GM12878 (cell line): ENCODE measurements around the gene PSORS1C2. TPM values are rescaled to one million over a fixed set of nuclear protein-coding genes. Genes with fewer than 3 reads are reported as not detected.

Experiments
- ATAC-seq: fragments of 200-7000 bp; cut with Tn5 transposase; 3 replicates; pipeline ENCODE4 v1.9.1; 2020; ENCODE audit warnings: mild to moderate bottlenecking, moderate library complexity
- BruUV-seq: library from RNA; stranded (reverse); fragments of 400-500 nt; replicated peaks from 2 replicates; lab custom pipeline; 2021; lab: Mats Ljungman, UMichigan
- CTCF ChIA-PET: fragments of 300-600 bp; sonication (Branson Sonifier 250); formaldehyde crosslinking; extraction: SDS; loops from one replicate; lab custom pipeline; 2021; ENCODE audit warnings: inconsistent platforms; lab: Yijun Ruan, JAX
- POLR2A ChIA-PET: fragments of 350-600 bp; formaldehyde crosslinking; extraction: SDS; loops from one replicate; lab custom pipeline; 2021; ENCODE audit warnings: inconsistent platforms; lab: Charles Lee
- RAD21 ChIA-PET: fragments of 300-600 bp; sonication (Branson Sonifier 250); formaldehyde crosslinking; loops from one replicate; lab custom pipeline; 2023; ENCODE audit warnings: antibody characterized with exemption; ENCODE audit not compliant: unreplicated experiment; lab: Charles Lee
- SMC1A ChIA-PET: fragments of 300-600 bp; sonication (Branson Sonifier 250); formaldehyde crosslinking; loops from one replicate; lab custom pipeline; 2023; ENCODE audit not compliant: unreplicated experiment, uncharacterized antibody; lab: Charles Lee
- DNase-seq: peaks from one replicate; pipeline ENCODE4 v3.0.0-alpha.2; 2011; ENCODE audit warnings: low read depth, low spot score
- FAIRE-seq: peaks from 3 replicates; lab custom pipeline; 2011; peaks lifted over from hg19 to GRCh38; lab: Jason Lieb, UNC
- H2AFZ ChIP-seq: 2 replicates; pipeline ENCODE4 v1.6.0; 2011; ENCODE audit warnings: low read depth, low read length, control low read depth; ENCODE audit not compliant: control insufficient read depth
- H3K27ac ChIP-seq: 2 replicates; pipeline ENCODE4 v1.5.1; 2011; ENCODE audit warnings: control low read depth; ENCODE audit not compliant: control insufficient read depth, insufficient read depth
- H3K27me3 ChIP-seq, 2 experiments: replicated peaks in 1 of 2; 2 replicates each; pipeline versions ENCODE4 v1.6.0 to v1.6.1; 2011; ENCODE audit warnings: low read length in 1 of 2; ENCODE audit not compliant: control insufficient read depth in 2 of 2, insufficient read depth in 2 of 2
- H3K36me3 ChIP-seq, 2 experiments: 2 replicates each; pipeline ENCODE4 v1.5.1; 2011; ENCODE audit warnings: low read length in 1 of 2; ENCODE audit not compliant: control insufficient read depth in 2 of 2, insufficient read depth in 2 of 2
- H3K4me1 ChIP-seq: 2 replicates; pipeline ENCODE4 v1.6.1; 2011; ENCODE audit warnings: mild to moderate bottlenecking, low read length, moderate library complexity, mixed read lengths; ENCODE audit not compliant: control insufficient read depth, insufficient read depth
- H3K4me2 ChIP-seq: 2 replicates; pipeline ENCODE4 v1.6.0; 2011; ENCODE audit warnings: control low read depth; ENCODE audit not compliant: control insufficient read depth, insufficient read depth
- H3K4me3 ChIP-seq: fragments of 200-600 bp; sonication (generic); 2 replicates; pipeline ENCODE4 v1.5.1; 2016
- H3K79me2 ChIP-seq: 2 replicates; pipeline ENCODE4 v1.6.0; 2011; ENCODE audit warnings: low read length; ENCODE audit not compliant: control insufficient read depth, insufficient read depth
- H3K9ac ChIP-seq: 2 replicates; pipeline ENCODE4 v1.8.0; 2011; ENCODE audit warnings: low read length, control low read depth, mixed read lengths; ENCODE audit not compliant: control insufficient read depth, insufficient read depth
- H3K9me3 ChIP-seq: replicated peaks from 3 replicates; pipeline ENCODE4 v1.5.1; 2011; ENCODE audit warnings: mild to moderate bottlenecking, low read length; ENCODE audit not compliant: control insufficient read depth, insufficient read depth
- H4K20me1 ChIP-seq: 2 replicates; pipeline ENCODE4 v1.6.0; 2011; ENCODE audit not compliant: control insufficient read depth, insufficient read depth
- ATF7 ChIP-seq: fragments of 450-650 bp; IDR thresholded peaks from 2 replicates; pipeline ENCODE4 v1.6.1; 2016; ENCODE audit warnings: low read depth, mild to moderate bottlenecking
- CBX3 ChIP-seq: fragments of 200-600 bp; sonication (generic); IDR thresholded peaks from 2 replicates; pipeline ENCODE4 v1.6.1; 2016; ENCODE audit warnings: low read depth, borderline replicate concordance
- CHD4 ChIP-seq: fragments of 200-600 bp; sonication (generic); IDR thresholded peaks from 2 replicates; pipeline ENCODE4 v1.6.1; 2016; ENCODE audit warnings: mild to moderate bottlenecking
- EGR1 ChIP-seq, 2 experiments: IDR thresholded peaks; 1 replicate in 1 of 2; 2 replicates in 1 of 2; pipeline ENCODE4 v1.6.1; 2011 to 2012; ENCODE audit warnings: low read depth in 2 of 2, low read length in 2 of 2, borderline replicate concordance in 1 of 2, mild to moderate bottlenecking in 1 of 2, moderate library complexity in 1 of 2
- ETV6 ChIP-seq, 2 experiments: fragments of 450-650 bp in 1 of 2; IDR thresholded peaks in 1 of 2; conservative IDR thresholded peaks in 1 of 2; 2 replicates each; pipeline ENCODE4 v1.6.1; 2014; ENCODE audit warnings: antibody characterized with exemption in 1 of 2, borderline replicate concordance in 1 of 2, low read depth in 1 of 2, mild to moderate bottlenecking in 1 of 2, moderate library complexity in 1 of 2
- HCFC1 ChIP-seq: fragments of 150-350 bp; IDR thresholded peaks from 2 replicates; pipeline ENCODE4 v1.6.1; 2014; ENCODE audit warnings: low read length
- HDAC2 ChIP-seq: fragments of 200-600 bp; sonication (generic); IDR thresholded peaks from 2 replicates; pipeline ENCODE4 v1.6.1; 2017
- NFXL1 ChIP-seq: fragments of 450-650 bp; IDR thresholded peaks from 2 replicates; pipeline ENCODE4 v1.6.1; 2017; ENCODE audit warnings: antibody characterized with exemption, mild to moderate bottlenecking, borderline replicate concordance
- NR2C1 ChIP-seq: fragments of 450-650 bp; IDR thresholded peaks from 2 replicates; pipeline ENCODE4 v1.6.1; 2017; ENCODE audit warnings: antibody characterized with exemption, mild to moderate bottlenecking, moderate library complexity
- PAX8 ChIP-seq: fragments of 450-650 bp; IDR thresholded peaks from 2 replicates; pipeline ENCODE4 v1.6.1; 2017; ENCODE audit warnings: mild to moderate bottlenecking, moderate library complexity
- RAD51 ChIP-seq: fragments of 450-650 bp; IDR thresholded peaks from 2 replicates; pipeline ENCODE4 v1.6.1; 2016; ENCODE audit warnings: moderate library complexity, mild to moderate bottlenecking, inconsistent platforms
- RELA ChIP-seq: fragments of 450-650 bp; IDR thresholded peaks from 2 replicates; pipeline ENCODE4 v1.8.0; 2014; ENCODE audit warnings: borderline replicate concordance; ENCODE audit not compliant: partially characterized antibody
- SMARCA5 ChIP-seq: fragments of 450-650 bp; IDR thresholded peaks from 2 replicates; pipeline ENCODE4 v1.6.1; 2017; ENCODE audit warnings: mild to moderate bottlenecking
- ZNF24 ChIP-seq: fragments of 450-650 bp; IDR thresholded peaks from 2 replicates; pipeline ENCODE4 v1.6.1; 2017; ENCODE audit warnings: antibody characterized with exemption, mild to moderate bottlenecking
- WGBS: methylation state at CpG from one replicate; pipeline ENCODE4 v1.1.6; 2016; ENCODE audit warnings: low lambda C conversion rate; ENCODE audit not compliant: insufficient replicate concordance, insufficient coverage; ENCODE audit errors: missing lambda C conversion rate; 5-methylcytosine and 5-hydroxymethylcytosine counted together
- in situ Hi-C: fragments of 300-500 bp; cut with MboI; formaldehyde crosslinking; loops from 9 replicates; pipeline ENCODE4 v1.14.3; 2018; ENCODE audit warnings: mixed read lengths
- intact Hi-C: fragments of 100-400 bp; cut with micrococcal nuclease; formaldehyde crosslinking; loops from one replicate; pipeline ENCODE4 v1.14.2; 2022; ENCODE audit not compliant: unreplicated experiment
- polyA plus RNA-seq, 11 experiments: library from polyadenylated mRNA; depleted of rRNA in 4 of 11; unstranded in 6 of 11; stranded (reverse) in 5 of 11; fragments of >200 nt; fragmentation: Nextera tagmentation in 4 of 11; fragmentation: Illumina TruSeq in 1 of 11; extraction: Ambion mirVana in 4 of 11; extraction: Trizol in 1 of 11; gene quantifications; 1 replicate in 1 of 11; 2 replicates in 10 of 11; pipeline versions ENCODE4 v1.2.1 to v1.2.3, GENCODE V29; 2011 to 2016; ENCODE audit warnings: inconsistent platforms in 2 of 11, missing spikeins in 2 of 11, low read depth in 1 of 11
- total RNA-seq, 4 experiments: library from RNA; depleted of rRNA in 3 of 4; stranded (reverse); fragments of >200 nt in 3 of 4; fragmentation: Illumina TruSeq in 1 of 4; extraction: Trizol in 1 of 4; gene quantifications; 2 replicates each; pipeline versions ENCODE4 v1.2.1 to v1.2.3, GENCODE V29; 2013 to 2021
- TF ChIP-seq, protein P1 (sequence below): fragments of 450-650 bp; IDR thresholded peaks from 2 replicates; pipeline ENCODE4 v1.6.1; 2016; ENCODE audit warnings: mild to moderate bottlenecking, moderate library complexity, borderline replicate concordance
- TF ChIP-seq, protein P2 (sequence below): IDR thresholded peaks from 2 replicates; pipeline ENCODE4 v1.6.1; 2012; ENCODE audit warnings: low read length, inconsistent platforms

The PSORS1C2 gene
- total and polyA plus RNA-seq, 10 of the 15 experiments (the other 5 are each of a cell fraction or from before 2014, with no cell fraction given), result not detected

GRCh38 chr6:31103136-31103535 lies 35.7 kb downstream of the PSORS1C2 start:
- H3K4me1 ChIP-seq, result no peaks in the 10 kb centered on the region
- H3K4me2 ChIP-seq, result no peak overlapping the region
- no peak overlapping the region for H3K9ac ChIP-seq
- no peak overlapping the region for H3K4me3 ChIP-seq
- H3K36me3 ChIP-seq, result no peaks in the 10 kb centered on the region
- in situ Hi-C loops, result no loop called here
- POLR2A ChIA-PET, result no interaction called here
- no peaks in the 10 kb centered on the region for H3K9me3 ChIP-seq
- WGBS, result 46% methylated on average over 2 of the region's 2 CpGs
- no peak for ATAC-seq
- no peak overlapping the region for H3K27ac ChIP-seq
- DNase-seq, result no peak
- TF ChIP-seq HDAC2, result no peak
- TF ChIP-seq EGR1 (IDR thresholded peaks at IDR 0.05; ENCODE audit: borderline replicate concordance in 1 of 2, low read depth in 2 of 2, low read length in 2 of 2), result no peak
- TF ChIP-seq RELA, result no peak
- no peak for TF ChIP-seq RAD51
- TF ChIP-seq, protein P1, sequence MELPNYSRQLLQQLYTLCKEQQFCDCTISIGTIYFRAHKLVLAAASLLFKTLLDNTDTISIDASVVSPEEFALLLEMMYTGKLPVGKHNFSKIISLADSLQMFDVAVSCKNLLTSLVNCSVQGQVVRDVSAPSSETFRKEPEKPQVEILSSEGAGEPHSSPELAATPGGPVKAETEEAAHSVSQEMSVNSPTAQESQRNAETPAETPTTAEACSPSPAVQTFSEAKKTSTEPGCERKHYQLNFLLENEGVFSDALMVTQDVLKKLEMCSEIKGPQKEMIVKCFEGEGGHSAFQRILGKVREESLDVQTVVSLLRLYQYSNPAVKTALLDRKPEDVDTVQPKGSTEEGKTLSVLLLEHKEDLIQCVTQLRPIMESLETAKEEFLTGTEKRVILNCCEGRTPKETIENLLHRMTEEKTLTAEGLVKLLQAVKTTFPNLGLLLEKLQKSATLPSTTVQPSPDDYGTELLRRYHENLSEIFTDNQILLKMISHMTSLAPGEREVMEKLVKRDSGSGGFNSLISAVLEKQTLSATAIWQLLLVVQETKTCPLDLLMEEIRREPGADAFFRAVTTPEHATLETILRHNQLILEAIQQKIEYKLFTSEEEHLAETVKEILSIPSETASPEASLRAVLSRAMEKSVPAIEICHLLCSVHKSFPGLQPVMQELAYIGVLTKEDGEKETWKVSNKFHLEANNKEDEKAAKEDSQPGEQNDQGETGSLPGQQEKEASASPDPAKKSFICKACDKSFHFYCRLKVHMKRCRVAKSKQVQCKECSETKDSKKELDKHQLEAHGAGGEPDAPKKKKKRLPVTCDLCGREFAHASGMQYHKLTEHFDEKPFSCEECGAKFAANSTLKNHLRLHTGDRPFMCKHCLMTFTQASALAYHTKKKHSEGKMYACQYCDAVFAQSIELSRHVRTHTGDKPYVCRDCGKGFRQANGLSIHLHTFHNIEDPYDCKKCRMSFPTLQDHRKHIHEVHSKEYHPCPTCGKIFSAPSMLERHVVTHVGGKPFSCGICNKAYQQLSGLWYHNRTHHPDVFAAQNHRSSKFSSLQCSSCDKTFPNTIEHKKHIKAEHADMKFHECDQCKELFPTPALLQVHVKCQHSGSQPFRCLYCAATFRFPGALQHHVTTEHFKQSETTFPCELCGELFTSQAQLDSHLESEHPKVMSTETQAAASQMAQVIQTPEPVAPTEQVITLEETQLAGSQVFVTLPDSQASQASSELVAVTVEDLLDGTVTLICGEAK, result no peak
- TF ChIP-seq, protein P2, sequence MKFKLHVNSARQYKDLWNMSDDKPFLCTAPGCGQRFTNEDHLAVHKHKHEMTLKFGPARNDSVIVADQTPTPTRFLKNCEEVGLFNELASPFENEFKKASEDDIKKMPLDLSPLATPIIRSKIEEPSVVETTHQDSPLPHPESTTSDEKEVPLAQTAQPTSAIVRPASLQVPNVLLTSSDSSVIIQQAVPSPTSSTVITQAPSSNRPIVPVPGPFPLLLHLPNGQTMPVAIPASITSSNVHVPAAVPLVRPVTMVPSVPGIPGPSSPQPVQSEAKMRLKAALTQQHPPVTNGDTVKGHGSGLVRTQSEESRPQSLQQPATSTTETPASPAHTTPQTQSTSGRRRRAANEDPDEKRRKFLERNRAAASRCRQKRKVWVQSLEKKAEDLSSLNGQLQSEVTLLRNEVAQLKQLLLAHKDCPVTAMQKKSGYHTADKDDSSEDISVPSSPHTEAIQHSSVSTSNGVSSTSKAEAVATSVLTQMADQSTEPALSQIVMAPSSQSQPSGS, result no peak
- no peak for TF ChIP-seq NFXL1
- TF ChIP-seq ATF7, result no peak
- TF ChIP-seq HCFC1, result no peak
- TF ChIP-seq PAX8, result no peak
- no peak for TF ChIP-seq CHD4
- no peak for TF ChIP-seq ZNF24
- no peak for TF ChIP-seq CBX3
- no peak for TF ChIP-seq NR2C1
- no peak for TF ChIP-seq ETV6 (conservative IDR thresholded peaks at IDR 0.05 in 1 of 2, IDR thresholded peaks at IDR 0.05 in 1 of 2; ENCODE audit: borderline replicate concordance in 1 of 2, low read depth in 1 of 2)
- TF ChIP-seq SMARCA5, result no peak
- no TSS peak for BruUV-seq
- no peak overlapping the region for H2AFZ ChIP-seq
- RAD21 ChIA-PET, result no interaction called here
- CTCF ChIA-PET, result interaction anchor here (0.6 to 1.0 kb wide), 2 partner anchors 24 to 188 kb away, joined by 3 read pairs; no protein-coding TSS in a partner anchor
- no peaks in the 10 kb centered on the region for H4K20me1 ChIP-seq
- H3K79me2 ChIP-seq, result no peaks in the 10 kb centered on the region
- SMC1A ChIA-PET, result interaction anchor here (0.6 kb wide), 1 partner anchor 48 kb away, joined by 3 read pairs; no protein-coding TSS in a partner anchor
- intact Hi-C loops, result no loop called here
- no peak for FAIRE-seq
- peaks cover 0 to 2% of the 10 kb centered on the region in 2 experiments; a peak in 1 of 4 replicates for H3K27me3 ChIP-seq
